ENCODE measurements around the gene ZNF750. TPM values are rescaled to one million over a fixed set of nuclear protein-coding genes. Genes with fewer than 3 reads are reported as not detected.
A peak's percentile ranks its signal among the peaks of the same experiment; 100 is the strongest.

The ZNF750 gene
- total and polyA plus RNA-seq, 8 donors = 0.02 to 0.08 TPM; not detected in 6

- TF ChIP-seq, protein P1, sequence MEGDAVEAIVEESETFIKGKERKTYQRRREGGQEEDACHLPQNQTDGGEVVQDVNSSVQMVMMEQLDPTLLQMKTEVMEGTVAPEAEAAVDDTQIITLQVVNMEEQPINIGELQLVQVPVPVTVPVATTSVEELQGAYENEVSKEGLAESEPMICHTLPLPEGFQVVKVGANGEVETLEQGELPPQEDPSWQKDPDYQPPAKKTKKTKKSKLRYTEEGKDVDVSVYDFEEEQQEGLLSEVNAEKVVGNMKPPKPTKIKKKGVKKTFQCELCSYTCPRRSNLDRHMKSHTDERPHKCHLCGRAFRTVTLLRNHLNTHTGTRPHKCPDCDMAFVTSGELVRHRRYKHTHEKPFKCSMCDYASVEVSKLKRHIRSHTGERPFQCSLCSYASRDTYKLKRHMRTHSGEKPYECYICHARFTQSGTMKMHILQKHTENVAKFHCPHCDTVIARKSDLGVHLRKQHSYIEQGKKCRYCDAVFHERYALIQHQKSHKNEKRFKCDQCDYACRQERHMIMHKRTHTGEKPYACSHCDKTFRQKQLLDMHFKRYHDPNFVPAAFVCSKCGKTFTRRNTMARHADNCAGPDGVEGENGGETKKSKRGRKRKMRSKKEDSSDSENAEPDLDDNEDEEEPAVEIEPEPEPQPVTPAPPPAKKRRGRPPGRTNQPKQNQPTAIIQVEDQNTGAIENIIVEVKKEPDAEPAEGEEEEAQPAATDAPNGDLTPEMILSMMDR (IDR thresholded peaks at IDR 0.05) = no peak
- Histone ChIP-seq H3K27ac (no peak overlapping the region), H3K4me3 (no peak overlapping the region), H3K27me3 (no peaks in the 10 kb centered on the region), H3K36me3 (no peaks in the 10 kb centered on the region), H3K9me3 (no peaks in the 10 kb centered on the region), H3K4me1 (no peaks in the 10 kb centered on the region)
- no peak for FAIRE-seq
- peak in 1 of 6 donors; percentile 35 for DNase-seq
- 86 to 88% methylated on average over 25 of the region's 25 CpGs for WGBS, 2 donors
- peak in 2 of 4 donors; percentile 18 to 28 for ATAC-seq
- intact Hi-C loops (cut with DNase I) = no loop called here
Measured at GRCh38 chr17:82846061-82846691, 6.4 kb upstream of the ZNF750 start.

- FAIRE-seq (no peak), ATAC-seq (peak in 3 of 4 donors; percentile 41 to 68 (median 50)), DNase-seq (peak in 1 of 6 donors; percentile 35)
- TF ChIP-seq, protein P1 (IDR thresholded peaks at IDR 0.05) = no peak
- intact Hi-C loops (cut with DNase I) = no loop called here
- Histone ChIP-seq H3K4me3 (no peak overlapping the region), H3K9me3 (no peaks in the 10 kb centered on the region), H3K36me3 (no peaks in the 10 kb centered on the region), H3K27me3 (no peaks in the 10 kb centered on the region), H3K4me1 (no peaks in the 10 kb centered on the region), H3K27ac (no peak overlapping the region)
- 85 to 89% methylated on average over 21 to 24 of the region's 24 CpGs for WGBS, 2 donors
Measured at GRCh38 chr17:82845163-82845807, 5.5 kb upstream of the ZNF750 start.

GRCh38 chr17:82844796-82845162 lies 5.0 kb upstream of the ZNF750 start:
- DNase-seq = no peak
- TF ChIP-seq, protein P1 (IDR thresholded peaks at IDR 0.05) = no peak
- Histone ChIP-seq H3K4me1 (no peaks in the 10 kb centered on the region), H3K27me3 (no peaks in the 10 kb centered on the region), H3K9me3 (no peaks in the 10 kb centered on the region), H3K27ac (no peak overlapping the region), H3K36me3 (no peaks in the 10 kb centered on the region), H3K4me3 (no peak overlapping the region)
- no peak for ATAC-seq
- FAIRE-seq = no peak
- WGBS, 2 donors = 87 to 88% methylated on average over 11 of the region's 11 CpGs
- intact Hi-C loops (cut with DNase I) = no loop called here

DNA sequence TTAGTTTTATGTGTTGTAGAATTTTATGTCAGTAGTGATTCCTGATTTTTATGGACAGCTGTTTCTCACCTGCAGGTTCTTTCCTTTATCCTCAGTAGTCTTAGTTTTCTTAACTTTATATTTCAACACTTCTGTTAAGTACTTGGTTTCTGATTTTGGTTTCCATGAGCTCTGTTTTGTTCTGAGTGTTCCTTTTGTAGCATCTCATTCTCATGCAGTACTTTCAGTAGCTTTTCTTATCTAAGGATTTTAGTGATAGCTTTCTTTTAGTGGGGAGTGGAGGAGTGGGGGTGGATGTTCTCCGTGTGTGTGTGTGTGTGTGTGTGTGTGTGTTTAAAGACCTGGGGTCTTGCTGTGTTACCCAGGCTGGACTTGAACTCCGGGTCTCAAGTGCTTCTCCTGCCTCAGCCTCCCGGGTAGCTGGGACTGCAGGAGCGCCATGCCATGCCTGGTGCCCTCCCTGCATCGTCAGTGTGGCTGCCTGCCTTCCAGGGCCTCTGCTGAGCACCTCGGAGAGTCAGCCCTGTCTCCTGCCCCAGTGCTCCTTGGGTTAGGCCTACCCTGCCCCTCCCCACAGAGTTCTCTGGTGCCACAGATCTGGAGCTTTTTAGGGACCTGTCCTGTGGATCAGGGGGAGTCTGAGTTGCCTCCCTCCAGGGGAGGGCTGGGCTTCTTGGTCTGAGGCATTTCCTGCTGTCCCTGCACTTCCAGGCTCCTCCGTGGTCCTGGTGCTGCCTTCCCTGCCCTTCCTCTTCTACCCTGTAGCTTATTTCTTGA lies 4.3 kb upstream of the ZNF750 start:
- Histone ChIP-seq H3K4me1 (no peaks in the 10 kb centered on the region), H3K36me3 (no peaks in the 10 kb centered on the region), H3K27me3 (no peaks in the 10 kb centered on the region), H3K4me3 (no peak overlapping the region), H3K27ac (no peak overlapping the region), H3K9me3 (no peaks in the 10 kb centered on the region)
- FAIRE-seq = no peak
- DNase-seq = no peak
- TF ChIP-seq, protein P1 (IDR thresholded peaks at IDR 0.05) = no peak
- intact Hi-C loops (cut with DNase I) = no loop called here
- ATAC-seq = no peak
- 81 to 85% methylated on average over 6 to 7 of the region's 7 CpGs for WGBS, 2 donors
